Breast epithelium (tissue), 3 donors: Measurements from ENCODE around the gene PTH1R.

ENCODE experiments used
- CTCF ChIP-seq, 3 donors: fragments of 450-650 bp; IDR thresholded peaks; one replicate each; pipeline ENCODE4 v1.5.1; 2016 to 2017; ENCODE audit warnings: antibody characterized with exemption in 3 of 3, mild to moderate bottlenecking in 3 of 3, moderate library complexity in 3 of 3
- POLR2AphosphoS5 ChIP-seq, 3 donors: sonication (generic); formaldehyde crosslinking; IDR thresholded peaks; one replicate each; pipeline ENCODE4 v1.6.1; 2017; ENCODE audit warnings: antibody characterized with exemption in 3 of 3

DNA sequence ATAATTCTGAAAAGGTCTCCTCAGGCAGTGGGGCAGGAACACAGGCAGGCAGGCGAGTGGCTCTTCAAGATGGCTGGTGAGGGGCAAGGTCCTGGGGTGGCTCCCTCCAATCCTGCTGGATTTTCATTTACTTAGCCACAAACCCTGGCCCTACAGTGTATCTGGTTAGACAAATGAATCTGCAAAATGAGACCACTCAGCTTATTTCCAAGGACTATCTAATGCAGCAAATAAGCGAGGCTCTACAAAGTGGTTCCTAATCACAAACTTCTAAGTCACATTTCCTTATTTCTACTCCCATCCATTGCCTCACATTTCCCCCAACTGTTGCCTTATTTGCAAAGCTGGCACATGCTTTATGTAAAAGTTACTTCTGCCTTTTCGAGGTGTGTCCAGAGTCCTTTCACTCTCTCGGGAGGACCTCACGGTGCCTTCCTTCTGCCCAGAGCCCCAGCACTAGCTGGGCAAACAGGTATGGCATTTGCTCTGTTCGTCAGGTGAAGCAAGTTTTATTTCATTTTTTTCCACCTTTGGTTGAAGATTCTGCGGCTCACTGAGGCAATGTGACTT is 58.6 kb downstream of the PTH1R start:
- TF ChIP-seq CTCF (IDR thresholded peaks at IDR 0.05) (no peak), POLR2AphosphoS5 (IDR thresholded peaks at IDR 0.05) (no peak)
